Astrocyte (in vitro differentiated cells and primary cell): ENCODE results near the gene DENND1B.

Source experiments
- EZH2 ChIP-seq: IDR thresholded peaks from 2 replicates; pipeline ENCODE4 v1.6.1; 2012; ENCODE audit warnings: mild to moderate bottlenecking, low read length, inconsistent platforms; ENCODE audit not compliant: insufficient read depth
- TF ChIP-seq, protein P1 (sequence below): IDR thresholded peaks from 2 replicates; pipeline ENCODE4 v1.5.1; 2011; ENCODE audit warnings: low read depth, mild to moderate bottlenecking, inconsistent platforms, low read length, moderate library complexity; ENCODE audit not compliant: insufficient read depth

DNA sequence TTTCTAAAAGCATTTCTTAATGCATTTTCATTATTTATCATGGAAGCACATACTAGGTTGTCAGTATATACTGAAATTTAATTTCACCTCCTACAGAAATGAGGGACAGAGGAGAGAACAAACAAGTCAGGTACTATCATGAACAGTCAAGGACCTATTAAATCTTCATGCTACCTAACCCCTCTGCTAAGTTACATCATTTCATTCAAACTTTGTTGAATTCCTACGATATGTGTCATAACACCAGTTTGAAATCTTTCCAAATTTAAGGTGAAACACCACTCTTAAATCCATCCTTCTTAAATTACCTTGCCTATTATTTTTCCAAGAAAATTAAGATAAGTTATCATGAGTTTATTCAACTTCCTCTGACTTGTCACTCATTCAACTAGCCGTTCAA lies 78.9 kb downstream of the DENND1B start:
- TF ChIP-seq, protein P1, sequence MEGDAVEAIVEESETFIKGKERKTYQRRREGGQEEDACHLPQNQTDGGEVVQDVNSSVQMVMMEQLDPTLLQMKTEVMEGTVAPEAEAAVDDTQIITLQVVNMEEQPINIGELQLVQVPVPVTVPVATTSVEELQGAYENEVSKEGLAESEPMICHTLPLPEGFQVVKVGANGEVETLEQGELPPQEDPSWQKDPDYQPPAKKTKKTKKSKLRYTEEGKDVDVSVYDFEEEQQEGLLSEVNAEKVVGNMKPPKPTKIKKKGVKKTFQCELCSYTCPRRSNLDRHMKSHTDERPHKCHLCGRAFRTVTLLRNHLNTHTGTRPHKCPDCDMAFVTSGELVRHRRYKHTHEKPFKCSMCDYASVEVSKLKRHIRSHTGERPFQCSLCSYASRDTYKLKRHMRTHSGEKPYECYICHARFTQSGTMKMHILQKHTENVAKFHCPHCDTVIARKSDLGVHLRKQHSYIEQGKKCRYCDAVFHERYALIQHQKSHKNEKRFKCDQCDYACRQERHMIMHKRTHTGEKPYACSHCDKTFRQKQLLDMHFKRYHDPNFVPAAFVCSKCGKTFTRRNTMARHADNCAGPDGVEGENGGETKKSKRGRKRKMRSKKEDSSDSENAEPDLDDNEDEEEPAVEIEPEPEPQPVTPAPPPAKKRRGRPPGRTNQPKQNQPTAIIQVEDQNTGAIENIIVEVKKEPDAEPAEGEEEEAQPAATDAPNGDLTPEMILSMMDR = no peak
- no peak for TF ChIP-seq EZH2
